HEK293 (cell line): Measurements from ENCODE around the gene ARPC2.
A peak's percentile ranks its signal among the peaks of the same experiment; 100 is the strongest.

Experiments used
- FEZF1 ChIP-seq: fragments of 450-650 bp; formaldehyde crosslinking; IDR thresholded peaks from 2 replicates; pipeline ENCODE4 v1.5.1; 2016; ENCODE audit warnings: missing biosample characterization, missing genetic modification characterization
- SETDB1 ChIP-seq: IDR thresholded peaks from one replicate; pipeline ENCODE4 v1.6.1; 2017; ENCODE audit warnings: mild to moderate bottlenecking, low read length, moderate library complexity, mixed read lengths; ENCODE audit not compliant: insufficient read length
- YY1 ChIP-seq: fragments of 450-650 bp; formaldehyde crosslinking; IDR thresholded peaks from 2 replicates; pipeline ENCODE4 v1.5.1; 2018; ENCODE audit warnings: missing biosample characterization, missing genetic modification characterization
- ZNF121 ChIP-seq: fragments of 450-650 bp; formaldehyde crosslinking; IDR thresholded peaks from 2 replicates; pipeline ENCODE4 v1.5.1; 2016; ENCODE audit warnings: missing biosample characterization, missing genetic modification characterization
- ZNF174 ChIP-seq: fragments of 450-650 bp; formaldehyde crosslinking; IDR thresholded peaks from 2 replicates; pipeline ENCODE4 v1.5.0; 2017; ENCODE audit warnings: missing biosample characterization, mild to moderate bottlenecking, missing genetic modification characterization
- ZNF202 ChIP-seq: fragments of 450-650 bp; formaldehyde crosslinking; IDR thresholded peaks from 2 replicates; pipeline ENCODE4 v1.5.1; 2016; ENCODE audit warnings: missing biosample characterization, missing genetic modification characterization, borderline replicate concordance
- ZNF292 ChIP-seq: fragments of 450-650 bp; formaldehyde crosslinking; IDR thresholded peaks from 2 replicates; pipeline ENCODE4 v1.5.1; 2016; ENCODE audit warnings: low read depth, missing biosample characterization, missing genetic modification characterization, borderline replicate concordance
- ZNF335 ChIP-seq: fragments of 450-650 bp; formaldehyde crosslinking; conservative IDR thresholded peaks from 2 replicates; pipeline ENCODE4 v1.5.1; 2016; ENCODE audit warnings: missing biosample characterization, missing genetic modification characterization
- ZNF549 ChIP-seq: fragments of 450-650 bp; IDR thresholded peaks from 2 replicates; pipeline ENCODE4 v1.5.1; 2018; ENCODE audit warnings: missing biosample characterization, missing genetic modification characterization, mild to moderate bottlenecking, inconsistent platforms, moderate library complexity
- ZNF747 ChIP-seq: fragments of 450-650 bp; formaldehyde crosslinking; IDR thresholded peaks from 2 replicates; pipeline ENCODE4 v1.5.1; 2016; ENCODE audit warnings: missing biosample characterization, missing genetic modification characterization
- ZNF830 ChIP-seq: fragments of 450-650 bp; IDR thresholded peaks from 2 replicates; pipeline ENCODE4 v1.5.0; 2018; ENCODE audit warnings: missing biosample characterization, missing genetic modification characterization, low read depth, mild to moderate bottlenecking, moderate library complexity
- TF ChIP-seq, protein P1 (sequence below): fragments of 450-650 bp; formaldehyde crosslinking; IDR thresholded peaks from 2 replicates; pipeline ENCODE4 v1.5.1; 2016; ENCODE audit warnings: missing biosample characterization, missing genetic modification characterization
- TF ChIP-seq, protein P2 (sequence below): fragments of 450-650 bp; formaldehyde crosslinking; IDR thresholded peaks from 2 replicates; pipeline ENCODE4 v1.5.1; 2016; ENCODE audit warnings: missing biosample characterization, missing genetic modification characterization

DNA sequence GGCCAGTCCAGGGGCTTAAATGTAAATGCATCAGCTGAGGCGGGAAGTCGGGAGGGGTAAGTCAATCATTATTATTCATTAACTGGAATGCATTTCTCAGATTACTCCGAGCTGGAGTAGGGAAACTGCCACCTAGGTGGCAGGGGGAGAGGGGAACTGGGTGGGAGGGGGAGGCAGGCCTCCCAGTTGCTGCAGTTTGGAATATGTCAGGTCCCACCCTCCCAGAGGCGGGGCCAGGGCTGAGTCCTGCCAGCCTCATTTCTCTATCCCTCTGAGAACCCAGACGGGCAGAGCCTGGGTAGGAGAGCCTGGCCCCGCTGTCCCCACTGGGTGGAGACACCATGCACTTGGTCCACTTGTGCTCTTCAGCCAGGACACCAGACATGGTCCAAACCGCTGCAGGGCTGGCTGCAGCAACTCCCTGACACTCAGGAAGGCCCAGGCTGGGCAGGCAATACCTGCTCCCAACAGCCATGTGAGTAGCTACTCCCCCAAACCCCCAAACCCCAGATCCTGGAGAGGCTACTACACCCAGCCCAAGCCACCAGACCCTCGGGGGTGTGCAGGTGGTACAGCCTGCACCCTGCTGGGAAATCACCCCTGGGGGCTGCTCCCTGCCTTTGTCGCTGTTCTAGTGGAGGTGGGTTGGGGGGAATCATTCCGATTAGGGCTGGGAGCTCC, 43.9 kb downstream of the ARPC2 start, which contains the start of gene GPBAR1:
- TF ChIP-seq, protein P1, sequence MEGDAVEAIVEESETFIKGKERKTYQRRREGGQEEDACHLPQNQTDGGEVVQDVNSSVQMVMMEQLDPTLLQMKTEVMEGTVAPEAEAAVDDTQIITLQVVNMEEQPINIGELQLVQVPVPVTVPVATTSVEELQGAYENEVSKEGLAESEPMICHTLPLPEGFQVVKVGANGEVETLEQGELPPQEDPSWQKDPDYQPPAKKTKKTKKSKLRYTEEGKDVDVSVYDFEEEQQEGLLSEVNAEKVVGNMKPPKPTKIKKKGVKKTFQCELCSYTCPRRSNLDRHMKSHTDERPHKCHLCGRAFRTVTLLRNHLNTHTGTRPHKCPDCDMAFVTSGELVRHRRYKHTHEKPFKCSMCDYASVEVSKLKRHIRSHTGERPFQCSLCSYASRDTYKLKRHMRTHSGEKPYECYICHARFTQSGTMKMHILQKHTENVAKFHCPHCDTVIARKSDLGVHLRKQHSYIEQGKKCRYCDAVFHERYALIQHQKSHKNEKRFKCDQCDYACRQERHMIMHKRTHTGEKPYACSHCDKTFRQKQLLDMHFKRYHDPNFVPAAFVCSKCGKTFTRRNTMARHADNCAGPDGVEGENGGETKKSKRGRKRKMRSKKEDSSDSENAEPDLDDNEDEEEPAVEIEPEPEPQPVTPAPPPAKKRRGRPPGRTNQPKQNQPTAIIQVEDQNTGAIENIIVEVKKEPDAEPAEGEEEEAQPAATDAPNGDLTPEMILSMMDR: 0 out of 2 replicates have a peak, but pooled peaks have one; percentile 34
- TF ChIP-seq ZNF549 (tag by site-specific recombination): no peak
- no peak for TF ChIP-seq SETDB1
- no peak for TF ChIP-seq ZNF121 (tag by site-specific recombination)
- TF ChIP-seq, protein P2, sequence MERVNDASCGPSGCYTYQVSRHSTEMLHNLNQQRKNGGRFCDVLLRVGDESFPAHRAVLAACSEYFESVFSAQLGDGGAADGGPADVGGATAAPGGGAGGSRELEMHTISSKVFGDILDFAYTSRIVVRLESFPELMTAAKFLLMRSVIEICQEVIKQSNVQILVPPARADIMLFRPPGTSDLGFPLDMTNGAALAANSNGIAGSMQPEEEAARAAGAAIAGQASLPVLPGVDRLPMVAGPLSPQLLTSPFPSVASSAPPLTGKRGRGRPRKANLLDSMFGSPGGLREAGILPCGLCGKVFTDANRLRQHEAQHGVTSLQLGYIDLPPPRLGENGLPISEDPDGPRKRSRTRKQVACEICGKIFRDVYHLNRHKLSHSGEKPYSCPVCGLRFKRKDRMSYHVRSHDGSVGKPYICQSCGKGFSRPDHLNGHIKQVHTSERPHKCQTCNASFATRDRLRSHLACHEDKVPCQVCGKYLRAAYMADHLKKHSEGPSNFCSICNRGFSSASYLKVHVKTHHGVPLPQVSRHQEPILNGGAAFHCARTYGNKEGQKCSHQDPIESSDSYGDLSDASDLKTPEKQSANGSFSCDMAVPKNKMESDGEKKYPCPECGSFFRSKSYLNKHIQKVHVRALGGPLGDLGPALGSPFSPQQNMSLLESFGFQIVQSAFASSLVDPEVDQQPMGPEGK (tag by site-specific recombination): no peak
- no peak for TF ChIP-seq FEZF1 (tag by site-specific recombination)
- no peak for TF ChIP-seq ZNF830 (tag by site-specific recombination)
- TF ChIP-seq ZNF174: no peak
- TF ChIP-seq ZNF292 (tag by site-specific recombination): no peak
- no peak for TF ChIP-seq ZNF747
- no peak for TF ChIP-seq YY1 (tag by site-specific recombination)
- no peak for TF ChIP-seq ZNF335 (tag by site-specific recombination)
- TF ChIP-seq ZNF202 (tag by site-specific recombination): no peak
